Vagina (tissue), 2 donors: ENCODE data around the gene BPIFB4.

Experiments
- CTCF ChIP-seq, 3 experiments: fragments of 450-650 bp in 2 of 3; fragments of 200-600 bp in 1 of 3; sonication (generic) in 1 of 3; IDR thresholded peaks; one replicate each; pipeline ENCODE4 v1.5.1; 2017 to 2019; ENCODE audit warnings: antibody characterized with exemption in 3 of 3, mild to moderate bottlenecking in 2 of 3, moderate library complexity in 2 of 3
- POLR2A ChIP-seq, 2 donors: fragments of 450-650 bp; IDR thresholded peaks; one replicate each; pipeline ENCODE4 v1.6.1; 2017; ENCODE audit warnings: antibody characterized with exemption in 2 of 2, mild to moderate bottlenecking in 2 of 2, moderate library complexity in 2 of 2
- POLR2AphosphoS5 ChIP-seq, 2 donors: sonication (generic); formaldehyde crosslinking; IDR thresholded peaks; one replicate each; pipeline ENCODE4 v1.9.0; 2017; ENCODE audit warnings: antibody characterized with exemption in 2 of 2, mild to moderate bottlenecking in 2 of 2, low read depth in 1 of 2; ENCODE audit not compliant: insufficient read depth in 1 of 2

DNA sequence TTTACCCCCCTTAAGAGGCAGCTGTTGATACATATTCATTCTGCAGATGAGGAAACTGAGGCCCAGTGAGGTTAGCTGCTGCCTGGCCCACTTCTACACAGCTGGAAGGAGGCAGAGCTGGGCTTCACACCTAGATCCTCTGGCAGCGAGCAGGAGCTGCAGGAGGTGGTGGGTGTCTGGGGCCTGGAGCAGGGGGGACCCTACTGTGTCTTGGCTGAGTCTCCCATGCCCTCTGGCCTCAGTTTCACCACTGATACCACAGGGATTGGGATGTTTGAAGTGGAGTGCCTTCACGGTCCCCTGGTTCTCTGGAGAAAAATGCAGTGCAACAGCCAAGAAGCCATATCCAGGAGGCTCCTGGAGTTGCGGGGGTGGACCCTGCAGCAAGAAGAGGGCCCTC, 80.3 kb downstream of the BPIFB4 start:
- no peak for TF ChIP-seq POLR2A (IDR thresholded peaks at IDR 0.05)
- TF ChIP-seq CTCF (IDR thresholded peaks at IDR 0.05): no peak
- no peak for TF ChIP-seq POLR2AphosphoS5 (IDR thresholded peaks at IDR 0.05; ENCODE audit: insufficient read depth in 1 of 2, low read depth in 1 of 2)
